Heart right ventricle (tissue), 16 donors: ENCODE data around the gene ELL. TPM values are rescaled to one million over a fixed set of nuclear protein-coding genes. Genes with fewer than 3 reads are reported as not detected.
A peak's percentile ranks its signal among the peaks of the same experiment; 100 is the strongest.

Experiments used
- ATAC-seq, 8 donors: fragments of 200-7000 bp; cut with Tn5 transposase; one replicate each; pipeline ENCODE4 v1.9.1; 2020; ENCODE audit warnings: mild to moderate bottlenecking in 8 of 8, moderate library complexity in 8 of 8, moderate number of reproducible peaks in 1 of 8
- DNase-seq, 2 donors: peaks; one replicate each; pipeline ENCODE4 v3.0.0-alpha.2; 2020
- H3K27ac ChIP-seq, 10 donors: fragments of 200-600 bp; sonication (generic) in 2 of 10; one replicate each; pipeline versions ENCODE4 v1.5.0 to v1.8.0; 2020 to 2022; ENCODE audit warnings: mild to moderate bottlenecking in 3 of 10
- H3K27me3 ChIP-seq, 7 donors: fragments of 200-600 bp; one replicate each; pipeline ENCODE4 v1.8.0; 2021 to 2022; ENCODE audit warnings: mild to moderate bottlenecking in 2 of 7
- H3K36me3 ChIP-seq, 9 donors: fragments of 200-600 bp; sonication (generic) in 1 of 9; one replicate each; pipeline versions ENCODE4 v1.5.0 to v1.8.0; 2020 to 2022; ENCODE audit warnings: mild to moderate bottlenecking in 2 of 9
- H3K4me1 ChIP-seq, 9 donors: fragments of 200-600 bp; sonication (generic) in 1 of 9; one replicate each; pipeline versions ENCODE4 v1.5.0 to v1.8.0; 2020 to 2022; ENCODE audit warnings: mild to moderate bottlenecking in 4 of 9
- H3K4me3 ChIP-seq, 10 donors: fragments of 200-600 bp; sonication (generic) in 2 of 10; one replicate each; pipeline versions ENCODE4 v1.5.0 to v1.8.0; 2020 to 2022; ENCODE audit warnings: mild to moderate bottlenecking in 7 of 10, moderate library complexity in 2 of 10
- H3K9me3 ChIP-seq, 11 donors: fragments of 200-600 bp in 10 of 11; sonication (generic) in 2 of 11; one replicate each; pipeline versions ENCODE4 v1.5.0 to v1.8.0; 2013 to 2022; ENCODE audit warnings: mild to moderate bottlenecking in 2 of 11, control low read depth in 1 of 11, moderate library complexity in 1 of 11
- CTCF ChIP-seq, 9 donors: fragments of 200-600 bp; sonication (generic) in 2 of 9; IDR thresholded peaks; one replicate each; pipeline versions ENCODE4 v1.5.0 to v1.8.0; 2021 to 2022; ENCODE audit warnings: antibody characterized with exemption in 9 of 9, mild to moderate bottlenecking in 5 of 9, moderate library complexity in 1 of 9
- WGBS, 2 donors: extraction: QIAGEN DNeasy Blood & Tissue Kit; methylation state at CpG; one replicate each; pipeline ENCODE4 v1.1.7; 2013; ENCODE audit warnings: inconsistent platforms in 1 of 2; 5-methylcytosine and 5-hydroxymethylcytosine counted together
- intact Hi-C, 10 donors: fragments of 100-400 bp; cut with DNase I; formaldehyde crosslinking; loops; one replicate each; pipeline versions ENCODE4 v1.11.1 to v1.14.2; 2022
- polyA plus RNA-seq, 2 donors: library from polyadenylated mRNA; stranded (reverse); fragments of 200-250 nt; gene quantifications; one replicate each; pipeline ENCODE4 v1.2.3, GENCODE V29; 2013
- total RNA-seq, 10 donors: library from RNA; stranded (reverse); fragmentation: NEBNext Ultra II Directional in 3 of 10; extraction: Animal tissue kit (Norgen Biotek cat#: 25700) in 3 of 10; gene quantifications; one replicate each; pipeline versions ENCODE4 v1.2.1 to v1.2.4, GENCODE V29; 2021 to 2023
- donor health status: Arrhythmogenic right ventricular cardiomyopathy.
- donor health status: ischemic (EF 13 %, LVEDD 7.1; RV severe dilation, severe dysfunction).
- donor health status: healthy with polysubstance abuse.
- donor health status: DM: no; HTN: yes; CAD: no.
- donor health status: DM: no; HTN: no; CAD: no.
- donor health status: ischemic (EF 25% LVEDD 6.9; RV normal size, moderate dysfunction).
- donor health status: ischemic (EF 25% LVEDD 5.7; RV mildly dilated, moderate dysfunction).
- donor health status: healthy.
- donor health status: DM: yes; HTN: yes; CAD: no.
- donor health status: Ischemic cardiomyopathy.
- donor health status: ischemic (EF 35%, LVEDD 5.7; RV mildly dilated, moderate dysfunction).
- donor health status: nonischemic (EF 11% LVEDD 7.7; RV severe dilation, severe dysfunction).
- donor health status: DM: yes; HTN: yes; CAD: no.
- donor health status: PGD.
- donor health status: ischemic (EF 29% LVEDD 5.4; RV normal size, mild dysfunction).
- donor health status: nonischemic (EF 23%, LVEDD 6.1; RV moderate dilation, normal function).

ELL gene
- total and polyA plus RNA-seq, 12 donors, result 4.0 to 13.1 (median 6.8) TPM

- no peaks in the 10 kb centered on the region for H3K36me3 ChIP-seq
- peak overlapping the region in 7 of 10 donors; percentile 18 to 76 (median 60) for H3K27ac ChIP-seq
- 73 to 75% methylated on average over 15 of the region's 15 CpGs for WGBS, 2 donors
- no peaks in the 10 kb centered on the region for H3K9me3 ChIP-seq
- intact Hi-C loops, result no loop called here
- H3K4me1 ChIP-seq, result peaks cover 26 to 87% (median 75%) of the 10 kb centered on the region in 9 donors
- DNase-seq (peak in 1 of 2 donors; percentile 40), ATAC-seq (peak in 2 of 8 donors; percentile 25 to 43)
- TF ChIP-seq CTCF (IDR thresholded peaks at IDR 0.05), result no peak
- no peak overlapping the region for H3K4me3 ChIP-seq
- H3K27me3 ChIP-seq, result no peaks in the 10 kb centered on the region
These were observed 29.6 kb downstream of the ELL start for GRCh38 chr19:18491995-18492953.

GRCh38 chr19:18490728-18491127, 31.1 kb downstream of the ELL start:
- H3K27ac ChIP-seq, result no peak overlapping the region

GRCh38 chr19:18489627-18490184, 32.2 kb downstream of the ELL start:
- no peak for DNase-seq

More at GRCh38 chr19:18490728-18491127, 31.1 kb downstream of the ELL start:
- DNase-seq, result no peak
- no peak for TF ChIP-seq CTCF (IDR thresholded peaks at IDR 0.05)
- intact Hi-C loops, result no loop called here
- Histone ChIP-seq H3K36me3 (no peaks in the 10 kb centered on the region), H3K4me1 (peaks cover 30 to 87% (median 77%) of the 10 kb centered on the region in 9 donors), H3K27me3 (no peaks in the 10 kb centered on the region), H3K9me3 (no peaks in the 10 kb centered on the region), H3K4me3 (no peak overlapping the region)
- WGBS, 2 donors, result 88 to 97% methylated on average over 6 of the region's 6 CpGs
- ATAC-seq, result no peak

More at GRCh38 chr19:18489627-18490184, 32.2 kb downstream of the ELL start:
- no peak for TF ChIP-seq CTCF (IDR thresholded peaks at IDR 0.05)
- 90 to 94% methylated on average over 14 of the region's 14 CpGs for WGBS, 2 donors
- H3K9me3 ChIP-seq, result no peaks in the 10 kb centered on the region
- H3K4me3 ChIP-seq, result no peak overlapping the region
- ATAC-seq, result no peak
- peaks cover 31 to 86% (median 75%) of the 10 kb centered on the region in 9 donors for H3K4me1 ChIP-seq
- intact Hi-C loops, result no loop called here
- H3K27ac ChIP-seq, result peak overlapping the region in 3 of 10 donors; percentile 10 to 22 (median 15)
- H3K27me3 ChIP-seq, result no peaks in the 10 kb centered on the region
- H3K36me3 ChIP-seq, result no peaks in the 10 kb centered on the region
